ENCODE results near the gene SRPRB. TPM values are rescaled to one million over a fixed set of nuclear protein-coding genes. Genes with fewer than 3 reads are reported as not detected.

SRPRB gene
- total RNA-seq, 1 donor from 2014 or later = 45.4 TPM

- no peak for ATAC-seq
- no peaks in the 10 kb centered on the region for H3K9me3 ChIP-seq
- H3K4me1 ChIP-seq = no peaks in the 10 kb centered on the region
- H3K27ac ChIP-seq = no peak overlapping the region
- intact Hi-C loops (cut with DNase I) = no loop called here
- no peak overlapping the region for H3K4me3 ChIP-seq
- no peaks in the 10 kb centered on the region for H3K27me3 ChIP-seq
- H3K36me3 ChIP-seq = no peaks in the 10 kb centered on the region
- DNase-seq = peak; percentile 48
- TF ChIP-seq, protein P1, sequence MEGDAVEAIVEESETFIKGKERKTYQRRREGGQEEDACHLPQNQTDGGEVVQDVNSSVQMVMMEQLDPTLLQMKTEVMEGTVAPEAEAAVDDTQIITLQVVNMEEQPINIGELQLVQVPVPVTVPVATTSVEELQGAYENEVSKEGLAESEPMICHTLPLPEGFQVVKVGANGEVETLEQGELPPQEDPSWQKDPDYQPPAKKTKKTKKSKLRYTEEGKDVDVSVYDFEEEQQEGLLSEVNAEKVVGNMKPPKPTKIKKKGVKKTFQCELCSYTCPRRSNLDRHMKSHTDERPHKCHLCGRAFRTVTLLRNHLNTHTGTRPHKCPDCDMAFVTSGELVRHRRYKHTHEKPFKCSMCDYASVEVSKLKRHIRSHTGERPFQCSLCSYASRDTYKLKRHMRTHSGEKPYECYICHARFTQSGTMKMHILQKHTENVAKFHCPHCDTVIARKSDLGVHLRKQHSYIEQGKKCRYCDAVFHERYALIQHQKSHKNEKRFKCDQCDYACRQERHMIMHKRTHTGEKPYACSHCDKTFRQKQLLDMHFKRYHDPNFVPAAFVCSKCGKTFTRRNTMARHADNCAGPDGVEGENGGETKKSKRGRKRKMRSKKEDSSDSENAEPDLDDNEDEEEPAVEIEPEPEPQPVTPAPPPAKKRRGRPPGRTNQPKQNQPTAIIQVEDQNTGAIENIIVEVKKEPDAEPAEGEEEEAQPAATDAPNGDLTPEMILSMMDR (IDR thresholded peaks at IDR 0.05) = no peak
Measured at GRCh38 chr3:133837487-133838295, 32.1 kb downstream of the SRPRB start.

DNA sequence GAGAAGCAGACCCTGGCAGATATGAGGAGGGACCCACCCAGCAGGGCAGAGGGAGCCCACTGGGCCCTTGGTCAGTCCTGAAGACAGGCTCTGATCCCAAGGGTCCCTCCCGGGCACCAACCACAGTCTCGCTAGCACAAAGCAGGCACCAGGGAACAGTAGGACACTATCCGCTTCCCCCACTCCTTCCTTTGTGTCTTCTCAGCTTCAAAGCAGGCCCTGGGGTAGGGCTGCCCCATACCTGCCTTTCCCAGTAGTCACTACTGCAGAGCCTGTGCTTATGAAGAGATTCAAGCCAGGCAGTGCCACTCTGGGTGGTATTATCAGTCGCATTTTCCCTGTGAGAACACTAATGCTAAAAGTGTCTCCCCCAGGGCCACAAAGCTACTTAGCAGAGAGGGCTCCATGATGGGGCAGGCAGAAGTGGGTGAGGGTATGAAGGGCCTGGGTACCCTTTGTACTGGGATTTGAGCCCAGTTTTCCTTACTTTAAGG is 32.7 kb downstream of the SRPRB start:
- intact Hi-C loops (cut with DNase I) = no loop called here
- Histone ChIP-seq H3K4me3 (no peak overlapping the region), H3K9me3 (no peaks in the 10 kb centered on the region), H3K27ac (no peak overlapping the region), H3K4me1 (no peaks in the 10 kb centered on the region), H3K36me3 (no peaks in the 10 kb centered on the region), H3K27me3 (no peaks in the 10 kb centered on the region)
- TF ChIP-seq, protein P1 (IDR thresholded peaks at IDR 0.05) = no peak
- no peak for DNase-seq
- no peak for ATAC-seq

DNA sequence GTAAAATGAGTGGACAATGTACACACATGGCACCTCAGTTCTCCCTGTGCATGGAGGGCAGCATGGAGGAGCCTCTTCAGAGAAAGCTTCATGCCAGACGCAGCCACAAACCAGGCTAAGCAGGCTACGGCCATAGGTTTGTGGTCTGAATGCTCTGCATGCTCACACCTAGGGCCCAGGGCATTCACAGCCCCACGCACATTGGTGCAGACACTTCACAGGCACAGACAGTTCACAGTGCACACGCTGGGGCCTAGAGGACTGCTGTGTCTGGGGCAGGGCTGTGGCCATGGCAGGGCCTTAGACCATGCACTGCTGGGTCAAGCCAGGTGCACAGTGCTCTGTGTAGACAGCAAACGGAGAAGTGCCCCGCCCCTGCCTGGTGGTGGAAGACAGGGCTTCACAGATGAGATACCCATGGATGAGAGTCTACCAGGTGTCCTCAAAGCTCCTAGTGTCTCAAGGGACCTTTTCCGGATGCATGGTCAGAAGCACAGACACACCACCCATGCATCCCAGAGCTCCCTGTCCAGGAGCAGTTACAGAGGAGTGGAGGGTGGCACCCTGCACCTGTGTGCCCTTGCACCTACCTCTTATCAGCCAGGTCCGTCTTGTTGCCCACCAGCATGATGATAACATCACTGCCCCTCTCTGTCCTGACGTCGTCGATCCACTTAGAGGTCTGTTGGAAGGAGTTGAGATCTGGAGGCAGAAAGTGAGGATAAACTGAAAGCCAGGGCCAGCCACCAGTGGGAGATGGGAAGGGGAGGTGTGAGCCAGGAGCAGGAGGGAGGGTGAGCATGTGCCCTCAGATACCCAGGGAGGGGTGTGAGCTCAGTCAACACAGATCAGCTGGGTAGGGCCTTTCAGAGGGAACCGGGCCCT is 33.5 kb downstream of the SRPRB start:
- DNase-seq = peak; percentile 45
- intact Hi-C loops (cut with DNase I) = no loop called here
- ATAC-seq = no peak
- no peaks in the 10 kb centered on the region for H3K9me3 ChIP-seq
- H3K36me3 ChIP-seq = no peaks in the 10 kb centered on the region
- H3K4me3 ChIP-seq = no peak overlapping the region
- no peaks in the 10 kb centered on the region for H3K4me1 ChIP-seq
- H3K27ac ChIP-seq = no peak overlapping the region
- TF ChIP-seq, protein P1 (IDR thresholded peaks at IDR 0.05) = no peak
- H3K27me3 ChIP-seq = no peaks in the 10 kb centered on the region

DNA sequence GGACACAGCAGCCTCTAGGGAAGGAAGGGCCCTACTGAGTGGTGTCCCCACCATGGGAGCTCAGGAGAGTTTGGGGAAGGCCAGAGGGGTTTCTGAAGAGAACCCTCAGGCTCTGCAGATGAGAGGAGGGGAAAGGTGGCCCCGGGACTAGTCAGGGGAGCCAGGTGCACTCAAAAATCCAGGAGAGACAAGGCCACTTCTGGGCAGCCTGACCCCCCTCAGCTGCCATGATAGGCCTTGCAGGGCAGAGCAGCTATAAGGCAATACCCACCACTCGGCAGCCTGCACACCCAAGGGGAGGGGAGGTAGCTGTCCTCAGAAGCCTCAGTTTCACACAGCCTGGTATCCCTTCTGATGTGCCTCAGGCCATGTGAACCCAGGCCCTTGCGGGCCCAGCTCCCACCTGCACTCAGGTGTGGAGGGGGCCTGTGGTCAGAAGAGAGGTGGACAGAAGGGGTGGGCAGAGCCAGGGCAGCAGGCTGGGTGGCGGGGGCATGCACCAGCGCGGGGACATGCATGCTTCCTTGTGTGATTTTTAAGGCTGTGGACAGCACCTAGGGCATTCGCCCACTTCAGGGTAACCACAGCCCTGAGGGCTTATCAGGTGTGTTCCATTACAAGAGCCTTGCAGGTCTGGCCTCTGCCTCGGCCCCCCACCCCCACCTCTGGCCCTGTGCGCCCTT is 34.6 kb downstream of the SRPRB start:
- no peaks in the 10 kb centered on the region for H3K27me3 ChIP-seq
- DNase-seq (peak; percentile 47), ATAC-seq (no peak)
- TF ChIP-seq, protein P1 (IDR thresholded peaks at IDR 0.05) = no peak
- intact Hi-C loops (cut with DNase I) = no loop called here
- no peak overlapping the region for H3K27ac ChIP-seq
- no peak overlapping the region for H3K4me3 ChIP-seq
- H3K9me3 ChIP-seq = no peaks in the 10 kb centered on the region
- no peaks in the 10 kb centered on the region for H3K4me1 ChIP-seq
- H3K36me3 ChIP-seq = no peaks in the 10 kb centered on the region

DNA sequence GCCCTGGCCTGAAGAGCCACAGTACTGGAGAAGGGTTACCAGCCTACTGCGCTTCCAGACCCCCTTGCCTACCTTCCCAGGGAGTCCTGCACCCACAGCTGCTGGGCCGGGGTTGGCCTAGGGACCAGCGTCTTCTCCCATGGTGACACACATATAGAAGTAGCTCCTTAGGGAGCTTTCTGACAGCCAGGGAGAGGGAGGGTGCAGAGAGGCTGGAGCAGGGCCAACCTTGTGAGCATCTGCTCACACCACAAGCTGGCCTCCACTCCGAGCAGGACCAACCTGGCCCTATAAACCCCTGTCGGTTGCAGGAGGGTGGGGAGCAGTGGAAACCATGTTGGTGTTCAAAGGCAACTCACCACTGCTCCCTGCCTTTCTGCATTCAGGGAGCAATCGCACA is 35.2 kb downstream of the SRPRB start:
- no peaks in the 10 kb centered on the region for H3K27me3 ChIP-seq
- no peak overlapping the region for H3K27ac ChIP-seq
- no peaks in the 10 kb centered on the region for H3K36me3 ChIP-seq
- intact Hi-C loops (cut with DNase I) = no loop called here
- ATAC-seq (no peak), DNase-seq (peak; percentile 41)
- no peak overlapping the region for H3K4me3 ChIP-seq
- TF ChIP-seq, protein P1 (IDR thresholded peaks at IDR 0.05) = no peak
- no peaks in the 10 kb centered on the region for H3K4me1 ChIP-seq
- H3K9me3 ChIP-seq = no peaks in the 10 kb centered on the region
